ENCODE measurements around the gene PHAF1. TPM values are rescaled to one million over a fixed set of nuclear protein-coding genes. Genes with fewer than 3 reads are reported as not detected.
A peak's percentile ranks its signal among the peaks of the same experiment; 100 is the strongest.

PHAF1 gene
- total and polyA plus RNA-seq, 9 of the 15 experiments (the other 6 are each of a cell fraction or from before 2014, with no cell fraction given), result 5.1 to 25.4 (median 13.8) TPM

DNA sequence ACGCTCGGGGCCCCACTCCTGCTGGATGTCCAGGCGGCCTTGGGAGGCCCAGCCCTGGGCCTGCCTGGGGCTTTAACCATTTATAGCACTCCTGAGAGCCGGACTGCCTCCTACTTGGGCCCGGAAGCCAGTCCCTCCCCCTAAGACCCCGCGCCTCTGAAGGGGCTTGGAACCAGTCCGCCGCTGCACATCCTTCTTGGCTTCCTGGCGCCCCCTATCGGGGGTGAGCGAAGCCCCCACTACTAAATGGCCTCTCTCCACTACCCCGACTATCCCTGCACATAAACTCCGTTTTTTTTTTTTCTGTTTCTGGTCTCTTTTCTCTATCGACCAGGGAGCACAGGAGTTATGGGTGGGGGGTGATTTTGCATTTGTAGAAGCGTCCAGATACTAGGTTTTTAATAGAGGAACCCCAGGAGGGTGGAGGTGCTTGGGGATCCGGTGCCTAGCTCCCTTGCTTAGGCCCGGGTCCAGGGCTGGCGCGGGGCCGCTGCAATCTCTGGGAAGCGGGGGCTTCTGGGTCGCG is 60.0 kb downstream of the PHAF1 start (continued):
- TF ChIP-seq, protein P1, sequence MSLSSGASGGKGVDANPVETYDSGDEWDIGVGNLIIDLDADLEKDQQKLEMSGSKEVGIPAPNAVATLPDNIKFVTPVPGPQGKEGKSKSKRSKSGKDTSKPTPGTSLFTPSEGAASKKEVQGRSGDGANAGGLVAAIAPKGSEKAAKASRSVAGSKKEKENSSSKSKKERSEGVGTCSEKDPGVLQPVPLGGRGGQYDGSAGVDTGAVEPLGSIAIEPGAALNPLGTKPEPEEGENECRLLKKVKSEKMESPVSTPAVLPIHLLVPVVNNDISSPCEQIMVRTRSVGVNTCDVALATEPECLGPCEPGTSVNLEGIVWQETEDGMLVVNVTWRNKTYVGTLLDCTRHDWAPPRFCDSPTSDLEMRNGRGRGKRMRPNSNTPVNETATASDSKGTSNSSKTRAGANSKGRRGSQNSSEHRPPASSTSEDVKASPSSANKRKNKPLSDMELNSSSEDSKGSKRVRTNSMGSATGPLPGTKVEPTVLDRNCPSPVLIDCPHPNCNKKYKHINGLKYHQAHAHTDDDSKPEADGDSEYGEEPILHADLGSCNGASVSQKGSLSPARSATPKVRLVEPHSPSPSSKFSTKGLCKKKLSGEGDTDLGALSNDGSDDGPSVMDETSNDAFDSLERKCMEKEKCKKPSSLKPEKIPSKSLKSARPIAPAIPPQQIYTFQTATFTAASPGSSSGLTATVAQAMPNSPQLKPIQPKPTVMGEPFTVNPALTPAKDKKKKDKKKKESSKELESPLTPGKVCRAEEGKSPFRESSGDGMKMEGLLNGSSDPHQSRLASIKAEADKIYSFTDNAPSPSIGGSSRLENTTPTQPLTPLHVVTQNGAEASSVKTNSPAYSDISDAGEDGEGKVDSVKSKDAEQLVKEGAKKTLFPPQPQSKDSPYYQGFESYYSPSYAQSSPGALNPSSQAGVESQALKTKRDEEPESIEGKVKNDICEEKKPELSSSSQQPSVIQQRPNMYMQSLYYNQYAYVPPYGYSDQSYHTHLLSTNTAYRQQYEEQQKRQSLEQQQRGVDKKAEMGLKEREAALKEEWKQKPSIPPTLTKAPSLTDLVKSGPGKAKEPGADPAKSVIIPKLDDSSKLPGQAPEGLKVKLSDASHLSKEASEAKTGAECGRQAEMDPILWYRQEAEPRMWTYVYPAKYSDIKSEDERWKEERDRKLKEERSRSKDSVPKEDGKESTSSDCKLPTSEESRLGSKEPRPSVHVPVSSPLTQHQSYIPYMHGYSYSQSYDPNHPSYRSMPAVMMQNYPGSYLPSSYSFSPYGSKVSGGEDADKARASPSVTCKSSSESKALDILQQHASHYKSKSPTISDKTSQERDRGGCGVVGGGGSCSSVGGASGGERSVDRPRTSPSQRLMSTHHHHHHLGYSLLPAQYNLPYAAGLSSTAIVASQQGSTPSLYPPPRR (CRISPR knock-in tag; IDR thresholded peaks at IDR 0.05; ENCODE audit: borderline replicate concordance), result no peak
- TF ChIP-seq, protein P2, sequence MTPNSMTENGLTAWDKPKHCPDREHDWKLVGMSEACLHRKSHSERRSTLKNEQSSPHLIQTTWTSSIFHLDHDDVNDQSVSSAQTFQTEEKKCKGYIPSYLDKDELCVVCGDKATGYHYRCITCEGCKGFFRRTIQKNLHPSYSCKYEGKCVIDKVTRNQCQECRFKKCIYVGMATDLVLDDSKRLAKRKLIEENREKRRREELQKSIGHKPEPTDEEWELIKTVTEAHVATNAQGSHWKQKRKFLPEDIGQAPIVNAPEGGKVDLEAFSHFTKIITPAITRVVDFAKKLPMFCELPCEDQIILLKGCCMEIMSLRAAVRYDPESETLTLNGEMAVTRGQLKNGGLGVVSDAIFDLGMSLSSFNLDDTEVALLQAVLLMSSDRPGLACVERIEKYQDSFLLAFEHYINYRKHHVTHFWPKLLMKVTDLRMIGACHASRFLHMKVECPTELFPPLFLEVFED (CRISPR knock-in tag; conservative IDR thresholded peaks at IDR 0.05), result no peak
- TF ChIP-seq STAG1 (CRISPR knock-in tag; IDR thresholded peaks at IDR 0.05; ENCODE audit: borderline replicate concordance) (no peak), ETV1 (tag; conservative IDR thresholded peaks at IDR 0.05; ENCODE audit: low read depth) (no peak), CBX2 (IDR thresholded peaks at IDR 0.05; ENCODE audit: insufficient read depth, low read length, poor library complexity, severe bottlenecking) (no peak), HMG20A (CRISPR knock-in tag; conservative IDR thresholded peaks at IDR 0.05) (no peak), HDAC1 (IDR thresholded peaks at IDR 0.05) (no peak), FOXA1 (IDR thresholded peaks at IDR 0.05; ENCODE audit: borderline replicate concordance) (no peak), ZNF253 (CRISPR knock-in tag; conservative IDR thresholded peaks at IDR 0.05) (no peak), GTF2A2 (tag; IDR thresholded peaks at IDR 0.05) (no peak), POLR2AphosphoS2 (IDR thresholded peaks at IDR 0.05; ENCODE audit: low read length) (no peak), ZNF217 (CRISPR knock-in tag; IDR thresholded peaks at IDR 0.05) (no peak), SMARCC2 (IDR thresholded peaks at IDR 0.05; ENCODE audit: low read depth) (no peak), NFRKB (IDR thresholded peaks at IDR 0.05; ENCODE audit: low read depth) (peak; percentile 34; the same call in 1 of the 2 replicates), ERF (CRISPR knock-in tag; IDR thresholded peaks at IDR 0.05) (no peak), ILF3 (IDR thresholded peaks at IDR 0.05; ENCODE audit: borderline replicate concordance) (no peak), ZNF23 (CRISPR knock-in tag; IDR thresholded peaks at IDR 0.05) (no peak), BCL6 (CRISPR knock-in tag; IDR thresholded peaks at IDR 0.05) (no peak)
- TF ChIP-seq, protein P3, sequence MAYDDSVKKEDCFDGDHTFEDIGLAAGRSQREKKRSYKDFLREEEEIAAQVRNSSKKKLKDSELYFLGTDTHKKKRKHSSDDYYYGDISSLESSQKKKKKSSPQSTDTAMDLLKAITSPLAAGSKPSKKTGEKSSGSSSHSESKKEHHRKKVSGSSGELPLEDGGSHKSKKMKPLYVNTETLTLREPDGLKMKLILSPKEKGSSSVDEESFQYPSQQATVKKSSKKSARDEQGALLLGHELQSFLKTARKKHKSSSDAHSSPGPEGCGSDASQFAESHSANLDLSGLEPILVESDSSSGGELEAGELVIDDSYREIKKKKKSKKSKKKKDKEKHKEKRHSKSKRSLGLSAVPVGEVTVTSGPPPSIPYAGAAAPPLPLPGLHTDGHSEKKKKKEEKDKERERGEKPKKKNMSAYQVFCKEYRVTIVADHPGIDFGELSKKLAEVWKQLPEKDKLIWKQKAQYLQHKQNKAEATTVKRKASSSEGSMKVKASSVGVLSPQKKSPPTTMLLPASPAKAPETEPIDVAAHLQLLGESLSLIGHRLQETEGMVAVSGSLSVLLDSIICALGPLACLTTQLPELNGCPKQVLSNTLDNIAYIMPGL (CRISPR knock-in tag; IDR thresholded peaks at IDR 0.05), result no peak
- TF ChIP-seq, protein P4, sequence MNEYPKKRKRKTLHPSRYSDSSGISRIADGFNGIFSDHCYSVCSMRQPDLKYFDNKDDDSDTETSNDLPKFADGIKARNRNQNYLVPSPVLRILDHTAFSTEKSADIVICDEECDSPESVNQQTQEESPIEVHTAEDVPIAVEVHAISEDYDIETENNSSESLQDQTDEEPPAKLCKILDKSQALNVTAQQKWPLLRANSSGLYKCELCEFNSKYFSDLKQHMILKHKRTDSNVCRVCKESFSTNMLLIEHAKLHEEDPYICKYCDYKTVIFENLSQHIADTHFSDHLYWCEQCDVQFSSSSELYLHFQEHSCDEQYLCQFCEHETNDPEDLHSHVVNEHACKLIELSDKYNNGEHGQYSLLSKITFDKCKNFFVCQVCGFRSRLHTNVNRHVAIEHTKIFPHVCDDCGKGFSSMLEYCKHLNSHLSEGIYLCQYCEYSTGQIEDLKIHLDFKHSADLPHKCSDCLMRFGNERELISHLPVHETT (CRISPR knock-in tag; conservative IDR thresholded peaks at IDR 0.05 in 1 of 2, IDR thresholded peaks at IDR 0.05 in 1 of 2), result no peak

Data from K562 (cell line).